Measurements from ENCODE around the gene TRAPPC10.

- no peak for TF ChIP-seq POLR2AphosphoS5 (IDR thresholded peaks at IDR 0.05)
- no peak for TF ChIP-seq EP300 (IDR thresholded peaks at IDR 0.05)
- no peak for TF ChIP-seq CTCF (IDR thresholded peaks at IDR 0.05)
Measured at GRCh38 chr21:44072111-44072510, 60.0 kb downstream of the TRAPPC10 start.
